ENCODE results near the gene THEMIS.

The THEMIS gene

DNA sequence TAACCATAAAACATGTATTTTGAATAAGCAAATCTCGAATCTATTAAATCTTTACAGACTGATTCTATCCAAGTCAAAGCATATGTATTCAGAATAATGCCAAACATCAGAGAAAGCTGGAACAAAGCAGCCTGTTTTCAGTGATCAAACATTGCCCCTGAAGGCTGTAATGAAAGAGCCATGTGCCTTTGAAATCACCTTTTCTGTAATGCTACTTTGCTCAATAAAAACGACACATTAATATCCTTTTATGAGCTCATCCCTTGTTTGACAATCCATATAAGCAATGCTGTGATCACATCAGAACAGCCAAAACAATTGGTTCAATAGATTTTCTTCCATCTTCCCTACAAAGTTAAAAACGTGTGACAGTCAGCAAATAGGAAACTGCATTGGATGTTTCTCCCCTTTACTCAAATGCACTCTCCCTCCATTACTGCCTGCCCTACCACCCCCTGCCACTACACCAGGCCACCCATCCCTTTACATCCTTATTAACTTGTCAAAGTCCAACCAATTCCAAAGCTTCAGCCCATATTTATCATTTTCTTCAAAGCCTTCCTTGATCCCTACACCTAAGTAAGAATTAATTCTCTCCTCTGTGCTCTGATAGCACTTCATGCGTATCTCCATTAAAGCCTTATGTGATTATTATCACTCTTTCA is 42.0 kb downstream of the THEMIS start:
- no peak for DNase-seq

DNA sequence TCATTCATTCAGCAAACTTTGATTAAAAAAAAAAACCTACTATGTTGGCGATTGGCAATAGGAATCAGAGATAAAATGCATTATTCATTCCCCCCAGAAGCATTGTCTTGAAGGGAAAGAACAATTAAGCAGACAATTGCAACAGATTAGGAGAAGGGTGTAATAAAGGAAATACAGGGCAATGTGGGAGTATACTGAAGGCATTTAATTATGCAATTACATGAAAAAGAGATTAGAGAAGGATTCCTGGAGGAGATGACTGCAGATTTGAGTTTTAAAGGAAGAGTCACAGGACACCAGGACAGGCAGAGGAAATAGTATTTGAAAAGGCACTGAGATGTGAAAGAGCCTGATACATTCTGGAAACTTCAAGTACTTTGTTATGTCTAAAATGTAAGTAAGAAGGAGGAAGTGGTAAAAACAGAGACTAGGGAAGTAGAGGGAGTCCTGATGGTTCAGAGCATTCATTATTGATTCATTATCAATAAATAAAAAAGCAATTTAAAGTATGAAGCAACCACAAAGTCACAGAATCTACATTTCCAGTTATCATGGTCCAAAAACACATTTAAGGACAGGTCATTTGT is 43.7 kb downstream of the THEMIS start:
- no peak for DNase-seq

DNA sequence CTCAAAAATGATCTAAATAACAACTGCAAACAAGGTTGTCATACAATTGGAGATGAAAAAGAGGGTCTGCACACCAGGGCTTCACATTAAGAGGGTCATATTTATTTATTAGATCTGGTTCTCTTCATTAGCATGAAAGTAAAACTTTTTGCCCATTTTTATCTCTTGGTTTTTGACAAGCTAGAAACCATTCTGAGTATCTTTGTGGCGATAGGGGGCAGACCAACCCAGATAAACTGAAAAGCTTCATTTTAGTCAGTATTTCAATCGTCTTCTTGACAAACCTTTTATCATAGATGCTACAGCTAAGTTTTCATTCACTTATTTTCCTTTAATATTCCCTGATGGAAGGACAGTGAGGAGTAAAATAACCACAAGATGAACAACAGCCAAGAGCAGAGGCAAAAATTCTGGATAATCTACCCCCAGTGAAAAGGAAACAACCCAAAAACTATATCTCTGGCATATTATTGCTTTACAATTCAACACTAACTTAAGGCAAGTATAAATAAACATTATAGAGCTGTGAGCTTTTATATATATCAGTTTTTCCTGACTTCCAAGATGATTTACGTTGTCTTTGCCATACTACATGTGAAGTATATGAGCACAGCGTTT is 45.2 kb downstream of the THEMIS start:
- peak; percentile 28 for DNase-seq

DNA sequence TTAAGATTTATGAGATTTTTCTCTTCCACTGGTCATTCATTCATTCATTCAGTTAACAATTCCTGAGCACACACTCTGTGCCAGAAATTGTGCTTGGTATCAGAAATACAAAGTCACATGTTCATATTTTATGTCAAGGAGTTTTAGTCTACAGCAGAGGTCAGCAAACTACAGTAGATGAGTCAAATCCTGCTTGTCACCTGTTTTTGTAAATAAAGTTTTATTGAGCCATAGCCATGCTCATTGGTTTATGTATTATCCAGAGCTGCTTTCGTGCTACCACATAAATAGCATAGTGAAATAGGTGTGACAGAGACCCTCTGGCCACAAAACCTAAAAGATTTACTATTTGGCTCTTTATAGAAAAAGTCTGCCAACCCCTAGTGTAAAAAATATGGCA is 46.8 kb downstream of the THEMIS start:
- no peak for DNase-seq

DNA sequence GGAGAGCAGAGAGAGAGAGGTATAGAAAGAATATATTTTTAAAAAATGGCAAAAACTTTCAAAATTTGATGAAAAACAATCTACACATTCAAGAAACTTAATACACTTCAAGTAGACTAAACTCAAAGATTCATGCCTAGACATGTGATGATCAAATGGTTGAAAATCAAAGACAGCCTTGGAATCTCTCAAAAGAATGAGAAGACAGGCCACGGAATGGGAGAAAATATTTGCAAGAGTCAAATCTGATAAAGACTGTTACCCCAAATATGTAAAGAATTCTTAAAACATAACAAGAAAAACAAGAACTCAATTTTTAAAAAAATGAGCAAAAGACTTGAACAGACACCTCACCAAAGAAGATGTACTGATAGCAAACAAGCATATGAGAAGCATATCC is 49.7 kb downstream of the THEMIS start:
- no peak for DNase-seq

DNA sequence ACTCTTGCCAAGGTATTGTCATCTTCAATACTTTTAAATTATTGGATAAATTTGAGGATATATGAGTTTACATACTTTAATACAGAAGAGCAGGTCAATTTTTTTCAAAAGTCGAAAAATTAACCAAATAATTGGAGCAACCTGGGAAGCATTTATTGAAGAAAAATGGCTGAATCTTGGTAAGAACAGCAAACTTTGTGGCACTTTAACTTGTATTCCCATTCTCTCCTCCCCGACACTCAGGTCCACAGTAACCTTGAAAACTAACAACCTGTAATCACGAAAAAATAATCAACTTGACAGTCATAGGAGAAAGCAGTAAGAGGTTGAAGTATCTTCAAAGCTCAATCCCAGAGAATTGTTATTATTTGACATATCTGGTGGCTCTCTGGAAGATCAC is 55.6 kb downstream of the THEMIS start:
- DNase-seq = no peak

DNA sequence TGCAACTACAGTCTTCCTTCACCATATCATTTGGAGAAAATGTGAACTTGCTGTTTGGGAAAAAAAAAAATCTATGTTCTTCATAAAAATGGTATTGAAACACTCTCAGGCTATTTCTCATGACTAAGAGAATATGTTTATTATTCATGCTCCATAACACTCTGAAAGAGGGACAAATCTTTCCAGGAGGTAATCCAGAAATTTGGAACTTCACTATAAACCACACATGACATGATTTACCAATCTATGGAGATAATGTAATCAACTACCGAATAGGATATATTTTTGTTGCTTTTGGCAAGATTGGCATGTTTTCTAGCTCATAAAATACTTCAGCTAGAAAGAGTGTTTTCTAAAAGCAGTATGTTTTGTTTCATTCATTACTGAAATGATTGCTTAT is 56.3 kb downstream of the THEMIS start:
- DNase-seq = no peak

DNA sequence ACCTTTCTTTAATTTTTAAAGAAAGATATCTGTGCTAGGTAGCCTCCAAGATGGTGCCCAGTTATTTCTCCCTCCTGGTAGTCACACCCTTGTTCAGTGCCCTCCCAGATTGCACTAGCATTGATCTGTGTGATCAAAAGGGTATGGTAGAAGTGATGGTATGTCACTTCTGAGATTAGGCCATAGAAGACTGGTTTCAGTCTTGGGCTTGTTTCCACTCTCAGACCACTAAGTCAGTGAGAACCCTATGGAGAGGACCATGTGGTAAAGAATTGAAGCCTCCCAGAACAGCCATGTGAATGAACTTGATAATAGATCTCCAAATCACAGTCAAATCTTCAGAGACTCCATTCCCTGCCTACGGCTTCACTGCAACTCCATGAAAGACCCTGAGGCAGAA is 57.3 kb downstream of the THEMIS start:
- no peak for DNase-seq

DNA sequence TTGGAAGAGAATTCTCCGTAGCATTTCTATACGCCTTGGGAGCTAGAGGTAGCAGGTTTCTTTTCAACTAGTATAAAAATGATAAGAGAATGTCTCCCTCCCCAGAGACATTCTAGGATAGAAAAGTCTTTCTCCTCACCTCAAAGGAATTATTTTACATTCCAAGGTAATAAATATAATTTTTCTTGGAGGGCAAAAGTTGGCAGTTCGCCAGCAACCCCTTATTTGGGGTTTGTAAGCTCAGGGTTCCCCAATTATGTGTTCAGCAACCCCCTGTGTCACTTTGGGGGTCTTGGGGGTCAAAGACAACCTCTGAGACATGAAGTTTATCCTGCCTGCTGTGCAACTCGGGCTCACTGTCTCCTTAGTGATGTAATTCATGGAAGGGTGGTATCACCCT is 58.3 kb downstream of the THEMIS start:
- DNase-seq = no peak

DNA sequence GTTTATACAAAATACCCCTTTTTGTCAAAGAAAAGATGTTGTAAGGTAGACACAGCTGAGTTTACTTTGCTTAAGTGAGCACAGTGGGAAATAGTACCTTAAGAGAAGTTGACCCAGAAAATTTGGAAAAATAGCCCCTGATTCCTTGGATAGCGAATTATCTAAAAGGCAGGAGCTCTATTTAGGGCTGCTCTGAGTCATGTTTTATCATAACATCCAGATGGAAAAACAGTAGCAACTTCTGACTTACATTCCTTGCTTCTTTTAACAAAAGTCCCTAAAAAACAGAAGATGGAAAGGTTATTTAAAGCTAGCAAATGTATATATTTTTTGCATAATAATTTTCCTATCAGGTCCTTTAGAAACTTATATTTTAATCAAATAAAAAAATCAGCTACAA is 59.0 kb downstream of the THEMIS start:
- DNase-seq = no peak

DNA sequence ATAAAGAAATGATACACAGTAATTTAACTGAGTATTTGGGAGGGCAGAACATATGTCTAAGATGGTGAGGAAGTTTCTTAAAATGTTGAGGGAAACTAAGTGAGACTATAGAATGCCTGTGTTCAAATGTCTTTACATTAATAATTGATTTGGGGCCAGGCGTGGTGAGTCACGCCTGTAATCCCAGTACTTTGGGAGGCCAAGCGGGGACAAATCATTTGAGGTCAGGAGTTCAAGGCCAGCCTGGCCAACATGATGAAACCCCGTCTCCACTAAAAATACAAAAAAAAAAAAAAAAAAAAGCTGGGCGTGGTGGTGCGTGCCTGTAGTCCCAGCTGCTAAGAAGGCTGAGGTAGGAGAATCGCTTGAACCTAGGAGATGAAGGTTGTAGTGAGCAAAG is 66.7 kb downstream of the THEMIS start:
- DNase-seq = no peak

DNA sequence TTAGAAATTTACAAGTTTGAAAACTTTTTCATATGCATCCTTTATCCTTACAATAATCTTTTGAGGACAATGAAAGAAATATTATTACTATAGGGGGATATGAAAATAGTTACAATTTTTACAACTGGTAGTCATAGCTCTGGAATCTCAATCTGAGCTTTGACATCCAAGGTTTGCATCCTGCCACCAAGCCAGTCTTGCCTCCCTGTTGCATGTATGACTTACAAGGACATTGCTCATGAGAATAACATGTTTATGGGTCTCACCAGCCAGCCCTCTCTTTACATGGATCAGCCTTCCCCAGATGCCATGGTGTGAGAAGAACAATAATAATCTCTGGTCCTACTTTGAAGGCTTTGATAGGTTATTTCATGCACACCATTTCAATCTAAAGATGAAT is 67.5 kb downstream of the THEMIS start:
- no peak for DNase-seq

DNA sequence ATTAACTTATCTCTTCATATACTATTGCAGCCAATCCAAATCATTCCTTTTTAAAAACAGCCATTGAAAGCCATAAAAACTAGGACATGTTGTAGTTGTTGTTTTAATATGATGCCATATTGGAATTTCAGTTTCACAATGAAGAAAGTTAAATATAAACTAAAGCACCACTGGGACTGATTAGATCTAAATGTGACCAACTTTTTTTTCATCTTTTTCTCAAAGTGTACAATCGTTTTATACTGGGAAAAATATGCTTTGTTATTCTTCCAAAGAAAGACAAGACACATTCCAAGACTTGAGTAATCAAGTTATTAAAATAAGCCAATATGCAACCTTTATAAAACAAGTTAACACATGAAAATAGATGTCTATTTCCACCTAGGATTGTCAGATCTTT is 68.5 kb downstream of the THEMIS start:
- no peak for DNase-seq

DNA sequence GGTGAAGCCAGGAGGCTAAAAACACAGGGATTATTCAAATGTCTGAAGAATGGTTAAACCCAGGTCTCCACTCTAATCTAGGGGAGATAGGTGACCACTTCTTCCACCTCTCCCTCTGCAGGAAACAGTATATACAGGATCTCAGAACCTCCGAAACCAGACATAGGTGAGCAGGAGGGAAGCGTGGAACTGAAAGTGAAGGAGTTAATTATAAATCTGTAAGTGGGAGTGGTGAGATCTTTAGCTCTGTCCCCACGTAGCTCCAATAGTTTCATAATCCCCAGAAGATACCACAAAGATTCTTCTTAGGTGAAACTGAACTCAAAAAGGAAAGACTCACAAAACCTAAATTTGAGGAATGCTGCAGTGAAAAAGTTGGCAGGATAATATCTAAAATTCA is 76.8 kb downstream of the THEMIS start:
- DNase-seq = no peak

DNA sequence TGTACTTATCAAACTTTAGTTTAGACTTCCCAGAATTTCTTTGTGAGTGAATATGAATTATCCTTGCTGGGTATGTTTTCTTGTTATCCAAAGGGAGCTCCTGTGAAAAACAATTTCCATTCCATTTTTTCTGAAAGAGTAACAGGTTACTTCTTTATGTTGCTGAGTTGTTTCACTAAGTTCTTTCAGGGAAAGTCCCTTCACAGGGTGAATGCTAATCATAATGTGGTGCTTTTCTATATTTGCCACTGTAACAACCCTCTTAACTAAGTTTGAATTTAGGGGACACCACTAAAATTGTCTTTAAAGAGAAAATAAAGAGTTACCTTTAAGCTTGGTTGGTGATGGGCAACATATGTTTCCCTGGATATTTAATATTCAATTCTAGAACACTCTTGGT is 79.4 kb downstream of the THEMIS start:
- no peak for DNase-seq

DNA sequence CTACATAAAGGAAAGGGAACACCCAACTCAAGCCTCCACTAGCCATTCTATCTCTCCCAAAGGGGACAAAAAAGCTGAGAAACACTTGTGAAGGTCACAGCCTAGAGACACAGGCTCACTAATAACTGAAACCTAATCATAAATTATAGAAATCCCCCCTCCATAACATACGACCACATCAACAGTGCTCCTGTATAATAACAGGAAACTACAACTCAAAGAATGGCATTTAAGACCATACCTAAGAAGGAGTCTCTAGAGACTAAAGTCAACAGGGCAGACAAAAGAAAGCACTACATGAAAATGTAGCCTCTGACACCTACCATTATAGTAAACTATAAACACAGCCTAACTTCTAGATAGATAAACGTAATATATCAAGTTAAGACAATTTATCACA is 82.7 kb downstream of the THEMIS start:
- no peak for DNase-seq

DNA sequence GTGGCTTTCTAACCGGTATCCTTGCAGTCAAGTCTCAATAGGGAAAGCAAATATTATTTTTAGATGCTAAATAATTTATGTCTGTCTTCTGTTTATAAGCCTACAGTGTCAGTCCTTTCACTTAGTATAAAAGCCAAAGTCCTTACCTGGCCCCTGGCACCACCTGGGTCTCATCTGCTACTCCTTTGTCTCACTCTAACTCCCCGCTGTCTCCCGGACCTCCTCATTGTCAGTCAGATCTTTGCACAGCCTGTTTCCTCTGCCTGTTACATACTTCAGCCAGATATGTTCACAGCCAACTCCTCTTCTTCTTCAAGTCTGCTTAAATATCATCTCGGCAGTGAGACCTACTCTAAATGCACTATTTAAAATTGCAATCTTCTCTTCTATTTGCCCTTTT is 84.2 kb downstream of the THEMIS start:
- DNase-seq = peak; percentile 52

DNA sequence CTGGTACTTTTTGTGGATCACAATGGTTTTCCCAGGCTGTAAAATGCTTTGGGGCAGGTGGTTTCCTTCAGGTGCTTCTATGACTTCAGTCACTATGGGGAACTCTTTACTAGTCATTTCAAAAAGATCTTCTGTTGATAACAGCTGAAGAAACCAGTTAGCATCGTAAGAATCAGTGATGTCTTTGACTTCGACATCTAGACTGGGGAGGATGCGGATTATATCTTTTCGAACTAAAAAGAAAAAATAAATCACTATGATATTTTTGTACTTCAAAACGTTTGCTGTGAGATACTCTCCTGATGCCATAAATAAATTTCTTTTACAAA is 87.2 kb downstream of the THEMIS start:
- DNase-seq = no peak

DNA sequence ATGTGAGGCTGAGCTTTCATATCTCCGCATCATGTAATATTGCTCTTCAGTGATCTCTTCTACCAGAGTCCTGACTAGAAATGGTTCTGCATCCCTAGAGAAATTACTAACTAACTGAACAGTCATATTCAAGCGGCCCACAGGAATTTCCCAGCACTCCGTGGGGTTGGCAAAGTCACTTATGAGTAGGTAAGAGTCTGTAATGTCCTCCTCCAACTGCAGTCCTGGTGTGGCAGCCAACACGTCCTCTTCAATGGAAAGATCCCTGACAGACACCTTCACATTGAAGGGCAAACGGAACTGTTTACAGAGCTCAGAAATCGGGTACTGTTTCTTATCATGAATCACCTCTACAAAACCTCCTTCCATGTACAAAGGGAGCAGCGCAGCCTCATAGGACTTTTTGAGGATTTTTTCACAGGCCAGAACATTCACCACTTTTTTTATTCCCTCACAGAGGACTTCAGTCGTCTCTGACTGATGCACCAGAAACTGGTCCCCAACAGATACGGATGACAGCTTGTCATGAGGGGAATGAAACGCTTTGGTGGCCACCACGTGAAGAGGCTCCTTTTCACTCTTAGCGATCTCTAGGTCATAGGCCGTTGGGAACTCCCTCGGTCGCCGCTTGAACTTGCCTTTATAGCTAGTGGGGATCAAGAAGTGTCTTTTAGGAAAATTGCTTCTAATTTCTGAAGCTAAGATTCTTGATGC is 87.7 kb downstream of the THEMIS start:
- no peak for DNase-seq

DNA sequence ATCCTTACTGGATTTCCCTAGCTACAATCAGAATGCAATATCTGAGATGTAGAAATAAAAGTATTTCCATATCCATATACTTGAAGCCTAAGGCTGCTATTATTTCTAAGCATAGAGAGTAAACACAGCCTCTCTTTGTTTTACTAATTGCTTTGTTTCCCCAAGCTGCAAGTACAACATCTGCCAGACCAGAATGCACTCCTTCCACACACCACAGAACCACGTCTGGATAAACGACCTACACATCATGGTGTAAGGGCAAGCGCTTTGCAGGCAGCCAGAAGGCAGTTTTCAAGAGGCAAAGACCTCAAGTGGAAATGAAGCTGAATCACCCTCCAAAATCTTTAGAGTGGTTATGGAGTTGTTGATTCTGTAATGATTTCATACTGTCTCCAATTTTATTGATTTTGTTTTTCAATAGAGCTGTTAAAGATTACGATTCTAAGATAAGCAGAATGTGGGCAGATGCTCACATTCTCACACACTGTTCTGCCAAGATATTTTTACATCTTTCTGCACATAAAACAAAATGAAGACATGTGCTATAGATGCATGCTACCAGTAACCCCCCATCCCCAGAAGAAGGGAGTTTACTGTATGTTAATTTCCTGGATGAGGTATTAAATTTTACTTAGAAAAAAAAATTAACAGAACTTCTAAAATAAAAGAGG is 88.8 kb downstream of the THEMIS start:
- no peak for DNase-seq

DNA sequence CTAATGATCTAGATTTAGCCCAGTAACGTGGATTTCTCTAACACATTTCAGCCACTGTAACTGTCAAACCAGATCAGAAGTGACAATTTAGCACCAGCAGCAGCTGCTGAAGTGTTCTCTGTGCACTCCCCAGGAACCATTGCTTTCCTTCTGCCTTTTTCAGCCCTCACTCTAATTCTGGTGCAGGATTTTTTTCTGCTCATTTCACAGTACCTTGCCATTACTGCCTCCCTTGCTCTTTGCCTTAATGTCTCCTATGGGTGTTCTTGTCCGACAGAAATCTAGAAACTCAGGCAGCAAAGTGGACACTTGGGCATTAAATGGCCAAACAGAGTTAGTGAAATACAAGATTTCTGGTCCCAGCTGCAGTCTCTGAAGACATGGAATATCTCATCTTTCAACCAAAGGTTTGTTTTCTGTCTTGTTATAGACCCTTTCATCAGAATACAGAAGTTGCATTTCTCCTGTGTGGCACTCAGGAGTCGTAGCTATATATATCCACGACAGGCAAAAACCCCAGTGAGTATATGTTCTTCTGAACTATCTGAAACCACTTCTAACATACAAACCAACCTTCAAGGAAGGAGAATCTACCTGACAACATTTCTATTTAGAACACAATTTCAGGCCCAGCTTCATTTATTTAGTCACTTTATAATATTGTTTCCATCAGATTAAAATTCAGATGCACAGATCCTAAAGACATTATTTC is 92.9 kb downstream of the THEMIS start:
- DNase-seq = peak; percentile 55

DNA sequence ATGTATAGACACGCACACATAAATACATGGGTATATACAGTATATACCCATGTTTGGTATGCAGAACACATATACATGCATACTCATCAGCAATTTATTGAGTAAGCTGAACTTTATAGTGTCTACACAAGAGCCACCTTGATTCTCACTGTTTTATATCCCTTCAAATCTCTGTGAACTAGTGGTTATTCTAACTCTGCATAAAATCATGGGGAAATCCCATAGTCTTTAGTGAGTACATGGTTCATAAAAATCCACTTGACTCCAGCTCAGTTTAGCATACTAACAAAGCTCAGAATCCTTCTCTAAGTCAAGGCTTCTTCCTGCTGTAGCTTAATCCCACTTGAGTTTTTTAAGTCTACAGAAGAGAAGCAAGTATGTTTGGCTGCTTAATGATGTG is 104.1 kb downstream of the THEMIS start:
- DNase-seq = no peak

DNA sequence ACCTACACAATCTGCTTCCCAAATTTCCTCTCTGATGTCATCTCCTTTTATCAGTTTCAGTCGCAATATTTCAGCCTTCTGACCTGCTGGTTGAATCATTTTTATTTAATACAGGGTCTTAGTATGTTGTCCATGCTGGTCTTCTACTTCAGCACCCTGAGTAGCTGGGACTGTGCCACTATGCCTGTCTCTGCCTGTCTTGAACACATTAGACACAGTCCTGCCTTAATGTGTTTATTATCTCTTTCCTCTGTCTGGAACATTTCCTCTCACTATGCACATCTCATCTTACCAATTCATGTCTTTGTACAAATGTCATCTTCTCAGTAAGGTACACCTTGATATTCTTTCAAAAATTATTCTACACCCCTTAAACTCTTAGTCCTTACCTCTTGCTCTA is 106.5 kb downstream of the THEMIS start:
- no peak for DNase-seq
